Natural killer cell (primary cell): Measurements from ENCODE around the gene RAB27A. TPM values are rescaled to one million over a fixed set of nuclear protein-coding genes. Genes with fewer than 3 reads are reported as not detected.
"Not testable (repeated sequence)": the region's sequence is repeated elsewhere in the genome, so short reads cannot be mapped to it uniquely, and the experiment has no call there.

Experiments used
- ATAC-seq, 3 donors: fragments of 150-1000 bp in 2 of 3; fragments of 200-7000 bp in 1 of 3; cut with Tn5 transposase; 1 replicate in 1 of 3; 2 replicates in 2 of 3; pipeline ENCODE4 v1.10.0; 2021; ENCODE audit warnings: mild to moderate bottlenecking in 2 of 3, moderate library complexity in 2 of 3
- DNase-seq, 2 donors: peaks; one replicate each; pipeline versions ENCODE4 v3.0.0 to v3.0.0-alpha.2; 2013 to 2021; ENCODE audit warnings: mixed read lengths in 1 of 2
- H3K27ac ChIP-seq: one replicate; pipeline ENCODE4 v1.5.1; 2013; ENCODE audit warnings: mild to moderate bottlenecking, low read length
- H3K27me3 ChIP-seq: one replicate; pipeline ENCODE4 v1.6.1; 2013; ENCODE audit warnings: low read length; ENCODE audit not compliant: control insufficient read depth, insufficient read depth
- H3K36me3 ChIP-seq: one replicate; pipeline ENCODE4 v1.6.1; 2013; ENCODE audit warnings: low read length; ENCODE audit not compliant: control insufficient read depth, insufficient read depth
- H3K4me1 ChIP-seq: one replicate; pipeline ENCODE4 v1.6.1; 2013; ENCODE audit warnings: low read length; ENCODE audit not compliant: control insufficient read depth, insufficient read depth
- H3K4me3 ChIP-seq: one replicate; pipeline ENCODE4 v1.5.1; 2013; ENCODE audit warnings: low read length
- H3K9me3 ChIP-seq: one replicate; pipeline ENCODE4 v1.6.1; 2013; ENCODE audit warnings: low read length; ENCODE audit not compliant: control insufficient read depth, insufficient read depth
- H3K27ac Mint-ChIP-seq, 2 donors: one replicate each; pipeline ENCODE4 v1.8.0; 2022; ENCODE audit warnings: mild to moderate bottlenecking in 2 of 2, mixed read lengths in 2 of 2, moderate library complexity in 1 of 2
- H3K27me3 Mint-ChIP-seq, 2 donors: one replicate each; pipeline ENCODE4 v1.8.0; 2022; ENCODE audit warnings: low read depth in 2 of 2, mixed read lengths in 2 of 2
- H3K36me3 Mint-ChIP-seq: one replicate; pipeline ENCODE4 v1.8.0; 2022; ENCODE audit warnings: mixed read lengths
- H3K4me1 Mint-ChIP-seq, 2 donors: one replicate each; pipeline ENCODE4 v1.8.0; 2022; ENCODE audit warnings: mixed read lengths in 2 of 2
- H3K4me3 Mint-ChIP-seq: one replicate; pipeline ENCODE4 v1.8.0; 2022; ENCODE audit warnings: mild to moderate bottlenecking, moderate library complexity, mixed read lengths
- H3K9me3 Mint-ChIP-seq, 2 donors: one replicate each; pipeline ENCODE4 v1.8.0; 2022; ENCODE audit warnings: mixed read lengths in 2 of 2
- CTCF ChIP-seq: fragments of 200-600 bp; IDR thresholded peaks from one replicate; pipeline ENCODE4 v1.8.0; 2022; ENCODE audit warnings: antibody characterized with exemption
- WGBS: methylation state at CpG from one replicate; pipeline ENCODE4 v1.1.7; 2013; ENCODE audit warnings: missing lambda C conversion rate; ENCODE audit not compliant: insufficient coverage; 5-methylcytosine and 5-hydroxymethylcytosine counted together
- intact Hi-C: fragments of 100-400 bp; cut with micrococcal nuclease; formaldehyde crosslinking; loops from one replicate; pipeline ENCODE4 v1.14.2; 2022
- total RNA-seq, 4 donors: library from RNA; stranded (reverse); fragments of 120-200 nt in 1 of 4; gene quantifications; one replicate each; pipeline versions ENCODE4 v1.2.3 to v1.2.4, GENCODE V29; 2013 to 2022

Gene RAB27A
- total RNA-seq, 3 donors from 2014 or later (not counting 1 experiment from before 2014, with no cell fraction given), result 90.0 to 111 (median 98.1) TPM

DNA sequence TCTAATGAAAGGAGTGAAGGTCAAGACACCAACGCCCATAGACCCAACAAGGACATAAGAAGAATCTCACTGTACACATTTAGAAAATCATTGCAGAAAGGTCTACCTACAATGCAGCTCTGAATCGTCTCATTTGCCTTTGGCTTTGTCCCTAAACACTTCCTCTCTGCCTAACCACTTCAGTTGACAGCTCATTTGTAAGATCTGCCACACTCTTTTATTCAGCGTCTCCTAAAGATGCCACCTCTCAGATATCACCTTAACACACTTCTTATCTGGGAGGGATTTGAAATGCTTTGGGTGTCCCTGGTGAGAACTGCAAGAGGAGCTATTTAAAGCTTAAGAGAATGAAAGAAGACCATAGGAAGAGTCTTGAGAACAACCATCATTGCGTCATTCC is 38.7 kb downstream of the RAB27A start:
- peak overlapping the region; percentile 74 to 92 for H3K27ac Mint-ChIP-seq
- TF ChIP-seq CTCF, result no peak
- no peaks in the 10 kb centered on the region for H3K9me3 Mint-ChIP-seq
- H3K4me3 Mint-ChIP-seq, result peak overlapping the region; percentile 45
- ATAC-seq, result peak in 2 of 3 donors; percentile 8 to 26
- no peaks in the 10 kb centered on the region for H3K27me3 Mint-ChIP-seq
- no peaks in the 10 kb centered on the region for H3K36me3 Mint-ChIP-seq
- H3K4me1 ChIP-seq, result peaks cover 40% of the 10 kb centered on the region
- no peaks in the 10 kb centered on the region for H3K27me3 ChIP-seq
- peak in 1 of 2 donors; percentile 53 for DNase-seq
- no peak overlapping the region for H3K4me3 ChIP-seq
- H3K27ac ChIP-seq, result peak overlapping the region; percentile 23
- H3K4me1 Mint-ChIP-seq, result peaks cover 75 to 78% of the 10 kb centered on the region in 2 donors
- intact Hi-C loops, result no loop called here
- H3K9me3 ChIP-seq, result no peaks in the 10 kb centered on the region
- H3K36me3 ChIP-seq, result no peaks in the 10 kb centered on the region
- 47% methylated on average over 3 of the region's 4 CpGs for WGBS

GRCh38 chr15:55250392-55250791 is 39.2 kb downstream of the RAB27A start:
- intact Hi-C loops, result no loop called here
- no peak for TF ChIP-seq CTCF
- ATAC-seq (peak in 1 of 3 donors; percentile 60), DNase-seq (no peak)
- Mint-ChIP-seq H3K9me3 (no peaks in the 10 kb centered on the region), H3K36me3 (no peaks in the 10 kb centered on the region), H3K4me1 (peaks cover 69 to 72% of the 10 kb centered on the region in 2 donors), H3K27ac (peak overlapping the region; percentile 74 to 92), H3K4me3 (peak overlapping the region; percentile 45), H3K27me3 (no peaks in the 10 kb centered on the region)
- Histone ChIP-seq H3K4me3 (no peak overlapping the region), H3K36me3 (no peaks in the 10 kb centered on the region), H3K9me3 (no peaks in the 10 kb centered on the region), H3K4me1 (peaks cover 35% of the 10 kb centered on the region), H3K27me3 (no peaks in the 10 kb centered on the region), H3K27ac (no peak overlapping the region)
- WGBS, result 22% methylated on average over 1 of the region's 2 CpGs

GRCh38 chr15:55249885-55250284 is 39.7 kb downstream of the RAB27A start:
- DNase-seq, H3K27me3 Mint-ChIP-seq, intact Hi-C loops, H3K9me3 Mint-ChIP-seq, H3K27ac ChIP-seq, H3K4me3 Mint-ChIP-seq, ATAC-seq, H3K36me3 ChIP-seq, H3K9me3 ChIP-seq, H3K4me3 ChIP-seq, H3K36me3 Mint-ChIP-seq, H3K27me3 ChIP-seq: not testable (repeated sequence)
- H3K4me1 ChIP-seq, result peaks cover 31% of the 10 kb centered on the region
- WGBS, result 89% methylated on average over 8 of the region's 9 CpGs
- Mint-ChIP-seq H3K27ac (peak overlapping the region; percentile 74 to 92), H3K4me1 (peaks cover 68 to 72% of the 10 kb centered on the region in 2 donors)

GRCh38 chr15:55248895-55249294 is 40.7 kb downstream of the RAB27A start:
- H3K4me1 ChIP-seq, result peaks cover 31% of the 10 kb centered on the region
- H3K4me1 Mint-ChIP-seq, result peaks cover 72% of the 10 kb centered on the region in 2 donors
- no peaks in the 10 kb centered on the region for H3K9me3 ChIP-seq
- no peak overlapping the region for H3K27ac ChIP-seq
- H3K36me3 ChIP-seq, result no peaks in the 10 kb centered on the region
- no peak for TF ChIP-seq CTCF
- H3K27me3 ChIP-seq, result no peaks in the 10 kb centered on the region
- no peak overlapping the region for H3K4me3 Mint-ChIP-seq
- WGBS, result 100% methylated on average over 1 of the region's 1 CpG
- intact Hi-C loops, result no loop called here
- H3K36me3 Mint-ChIP-seq, result no peaks in the 10 kb centered on the region
- ATAC-seq, result no peak
- H3K4me3 ChIP-seq, result no peak overlapping the region
- H3K27me3 Mint-ChIP-seq, result no peaks in the 10 kb centered on the region
- peak overlapping the region; percentile 20 to 80 for H3K27ac Mint-ChIP-seq
- DNase-seq, result no peak
- H3K9me3 Mint-ChIP-seq, result no peaks in the 10 kb centered on the region
